PC-9 (cell line): ENCODE measurements around the gene KIF26B.

ENCODE experiments used
- CTCF ChIP-seq: fragments of 200-600 bp; sonication (generic); conservative IDR thresholded peaks from 2 replicates; pipeline ENCODE4 v1.6.1; 2017; ENCODE audit warnings: mixed run types, antibody characterized with exemption, mild to moderate bottlenecking, moderate library complexity
- EZH2 ChIP-seq: fragments of 200-600 bp; sonication (generic); IDR thresholded peaks from 2 replicates; pipeline ENCODE4 v1.8.0; 2017; ENCODE audit warnings: antibody characterized with exemption, low read depth

GRCh38 chr1:245197121-245197520 lies 42.3 kb downstream of the KIF26B start:
- TF ChIP-seq CTCF: no peak
- TF ChIP-seq EZH2: no peak
